ENCODE measurements around the gene DDX23.
"Not testable (repeated sequence)": the region's sequence is repeated elsewhere in the genome, so short reads cannot be mapped to it uniquely, and the experiment has no call there.

DDX23 gene

GRCh38 chr12:48851883-48852733, at the start of gene DDX23:
DDX23 (minus strand) TSS chr12:48852163; CDS start chr12:48845782, 6,381 bp downstream.
- peak; percentile 97 to 99 (median 98) for DNase-seq

- DNase-seq: peak; percentile 20 to 44 (median 38)
Measured at GRCh38 chr12:48901278-48901677, 49.3 kb upstream of the DDX23 start.

DNA sequence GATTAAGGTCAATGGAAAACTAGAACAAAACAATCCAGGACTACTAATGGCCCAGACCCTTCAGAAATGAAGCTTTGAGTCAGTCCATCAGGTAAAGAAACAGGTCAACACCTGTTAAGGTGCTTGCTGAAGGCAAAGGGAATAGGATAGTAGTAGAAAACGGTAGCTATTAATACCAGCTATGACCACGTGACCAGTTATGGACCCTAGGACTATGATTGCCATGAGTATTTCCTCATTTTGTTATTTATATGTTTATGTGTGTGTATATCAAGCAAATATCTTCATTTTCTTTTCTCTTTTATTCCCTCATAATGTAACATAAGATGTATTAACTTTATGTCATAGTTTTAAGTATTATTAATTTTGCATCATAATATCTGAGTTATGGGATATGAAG, 47.7 kb upstream of the DDX23 start:
- DNase-seq: no peak

GRCh38 chr12:48894271-48894670, 42.3 kb upstream of the DDX23 start:
- DNase-seq: no peak

DNA sequence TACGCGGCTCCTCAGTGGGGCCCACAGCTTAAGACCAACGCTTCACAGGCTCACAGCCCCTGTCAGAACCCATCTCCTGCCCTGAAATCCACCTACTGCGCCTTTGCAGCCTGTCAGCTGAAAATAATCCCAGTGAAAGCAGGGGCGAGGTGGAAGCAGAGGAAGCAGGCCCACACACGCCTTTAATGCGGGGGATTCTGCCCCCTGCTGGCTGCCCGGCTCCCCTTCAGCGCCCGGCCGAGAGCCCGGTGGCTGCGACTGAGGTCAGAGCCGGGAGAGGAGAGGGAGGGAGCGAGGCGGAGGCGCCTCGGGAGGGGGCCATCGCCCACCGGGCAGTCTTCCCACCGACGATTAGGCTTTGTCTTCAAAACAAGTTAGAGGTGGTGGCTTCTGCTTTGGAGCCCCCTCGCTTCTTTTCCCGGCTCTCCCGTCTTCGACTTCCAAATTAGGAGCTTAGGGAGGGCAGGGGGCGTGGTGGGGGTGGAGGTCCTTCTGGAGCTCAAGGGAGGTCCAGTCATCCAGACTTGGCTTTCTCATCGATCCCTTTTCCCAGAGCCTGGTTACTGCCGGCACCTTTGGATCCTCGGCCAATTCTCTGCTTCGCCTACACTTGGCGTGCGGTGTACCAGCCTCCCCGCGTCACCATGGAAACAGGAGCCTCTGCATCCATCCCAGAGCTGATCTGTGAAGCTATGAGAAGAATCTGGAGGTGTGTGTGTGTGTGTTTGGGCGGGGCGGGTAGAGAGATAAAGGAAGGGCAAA, 38.9 kb upstream of the DDX23 start:
- peak; percentile 85 to 93 (median 89) for DNase-seq

DNA sequence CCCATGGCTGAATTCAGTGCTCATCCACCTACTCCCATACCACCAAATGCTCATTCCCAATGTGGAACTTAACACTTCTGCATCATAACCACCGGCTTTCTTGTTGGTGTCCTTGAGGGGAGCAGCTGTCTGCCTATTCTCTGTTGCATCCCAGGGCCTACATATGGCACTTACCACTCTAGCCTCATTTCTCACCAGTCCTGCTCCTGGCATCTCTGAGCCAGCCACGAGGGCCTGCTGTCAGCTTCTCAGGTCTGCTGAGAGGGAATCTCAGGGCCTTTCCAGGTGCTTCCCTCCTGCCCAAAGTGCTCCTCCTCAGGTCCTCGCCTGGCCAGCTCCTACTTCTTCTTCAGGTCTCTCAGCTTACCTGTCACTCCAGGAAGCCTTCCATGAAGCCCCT, 37.7 kb upstream of the DDX23 start:
- DNase-seq: no peak

- peak in 1 of 3 donors; percentile 17 for DNase-seq
Measured at GRCh38 chr12:48883305-48884161, 31.6 kb upstream of the DDX23 start.

- DNase-seq: no peak
Measured at GRCh38 chr12:48882972-48883304, 31.0 kb upstream of the DDX23 start.

DNA sequence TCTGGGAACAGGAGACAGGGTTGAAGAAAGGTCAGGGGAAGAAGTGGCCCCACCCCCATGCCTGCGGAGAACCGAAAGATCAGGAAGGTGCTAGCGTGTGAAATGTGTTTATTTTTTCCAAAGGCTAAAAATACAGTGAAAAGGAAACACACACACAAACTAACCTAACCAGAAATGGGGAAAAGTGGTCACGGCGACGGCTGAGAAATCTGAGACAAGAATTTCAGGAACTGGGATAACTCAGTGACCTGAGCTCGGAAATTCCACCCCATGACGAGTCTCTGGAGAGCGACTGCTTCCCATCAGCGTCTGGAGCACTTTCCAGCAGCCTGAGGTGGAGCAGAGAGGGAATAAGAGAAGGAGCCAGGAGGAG, 30.3 kb upstream of the DDX23 start:
- peak; percentile 81 to 92 (median 84) for DNase-seq

GRCh38 chr12:48881686-48882314, 29.8 kb upstream of the DDX23 start:
- DNase-seq: peak in 2 of 3 donors; percentile 36 to 62

- DNase-seq: no peak
Measured at GRCh38 chr12:48880647-48881046, 28.7 kb upstream of the DDX23 start.

- no peak for DNase-seq
Measured at GRCh38 chr12:48878548-48878947, 26.6 kb upstream of the DDX23 start.

DNA sequence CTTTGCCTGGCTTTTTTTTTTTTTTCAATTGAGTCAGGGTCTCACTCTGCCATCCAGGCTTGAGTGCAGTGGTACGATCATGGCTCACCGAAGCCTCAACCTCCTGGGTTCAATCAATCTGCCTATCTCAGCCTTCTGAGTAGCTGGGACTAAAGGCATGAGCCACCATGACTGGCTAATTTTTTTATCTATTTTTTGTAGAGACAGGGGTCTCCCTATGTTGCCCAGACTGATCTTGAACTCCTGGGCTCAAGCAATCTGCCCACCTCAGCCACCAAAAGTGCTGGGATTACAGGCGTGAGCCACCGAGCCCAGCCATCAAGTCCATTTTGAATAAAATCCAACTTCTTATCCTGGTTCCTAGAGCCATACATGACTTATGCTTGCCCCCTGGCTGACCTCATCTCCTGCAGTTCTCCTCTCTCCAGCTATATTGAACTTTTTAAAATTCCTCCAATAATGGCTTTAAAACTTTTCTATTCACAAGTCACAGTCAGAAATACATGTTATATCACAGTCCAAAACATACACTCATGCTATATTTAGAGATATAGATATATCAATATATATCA, 24.1 kb upstream of the DDX23 start:
- DNase-seq: no peak

- not testable (repeated sequence) for DNase-seq
Measured at GRCh38 chr12:48873534-48873933, 21.6 kb upstream of the DDX23 start.

- DNase-seq: peak in 1 of 3 donors; percentile 15
Measured at GRCh38 chr12:48873096-48873495, 21.1 kb upstream of the DDX23 start.

- DNase-seq: no peak
Measured at GRCh38 chr12:48869191-48869590, 17.2 kb upstream of the DDX23 start.

GRCh38 chr12:48868451-48868850, 16.5 kb upstream of the DDX23 start:
- no peak for DNase-seq

DNA sequence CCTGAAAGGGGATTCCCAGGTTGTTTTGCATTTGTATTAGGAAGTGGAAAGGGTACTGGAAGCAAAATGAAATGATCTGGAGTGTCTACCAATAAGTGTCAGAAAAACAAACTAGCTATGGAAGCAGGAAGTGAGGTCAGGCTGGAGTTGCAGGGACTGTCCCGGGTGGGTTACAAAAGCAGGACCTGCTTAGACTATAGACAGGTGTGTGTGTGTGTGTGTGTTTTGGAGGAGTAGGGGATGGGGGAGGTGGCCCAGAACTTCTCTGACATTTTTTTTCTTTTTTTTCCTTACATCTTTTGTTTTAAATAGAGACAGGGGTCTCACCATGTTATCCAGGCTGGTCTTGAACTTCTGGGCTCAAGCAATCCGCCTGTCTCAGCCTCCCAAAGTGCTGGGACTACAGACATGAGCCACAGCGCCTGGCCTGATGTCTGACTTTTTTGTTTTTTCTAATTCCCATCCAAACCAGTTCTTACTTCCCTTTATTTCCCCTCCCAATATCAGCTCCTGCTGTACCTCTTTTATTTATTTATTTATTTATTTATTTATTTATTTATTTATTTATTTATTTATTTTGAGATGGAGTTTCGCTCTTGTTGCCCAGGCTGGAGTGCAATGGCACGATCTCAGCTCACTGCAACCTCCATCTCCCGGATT, 14.2 kb upstream of the DDX23 start:
- no peak for DNase-seq

DNA sequence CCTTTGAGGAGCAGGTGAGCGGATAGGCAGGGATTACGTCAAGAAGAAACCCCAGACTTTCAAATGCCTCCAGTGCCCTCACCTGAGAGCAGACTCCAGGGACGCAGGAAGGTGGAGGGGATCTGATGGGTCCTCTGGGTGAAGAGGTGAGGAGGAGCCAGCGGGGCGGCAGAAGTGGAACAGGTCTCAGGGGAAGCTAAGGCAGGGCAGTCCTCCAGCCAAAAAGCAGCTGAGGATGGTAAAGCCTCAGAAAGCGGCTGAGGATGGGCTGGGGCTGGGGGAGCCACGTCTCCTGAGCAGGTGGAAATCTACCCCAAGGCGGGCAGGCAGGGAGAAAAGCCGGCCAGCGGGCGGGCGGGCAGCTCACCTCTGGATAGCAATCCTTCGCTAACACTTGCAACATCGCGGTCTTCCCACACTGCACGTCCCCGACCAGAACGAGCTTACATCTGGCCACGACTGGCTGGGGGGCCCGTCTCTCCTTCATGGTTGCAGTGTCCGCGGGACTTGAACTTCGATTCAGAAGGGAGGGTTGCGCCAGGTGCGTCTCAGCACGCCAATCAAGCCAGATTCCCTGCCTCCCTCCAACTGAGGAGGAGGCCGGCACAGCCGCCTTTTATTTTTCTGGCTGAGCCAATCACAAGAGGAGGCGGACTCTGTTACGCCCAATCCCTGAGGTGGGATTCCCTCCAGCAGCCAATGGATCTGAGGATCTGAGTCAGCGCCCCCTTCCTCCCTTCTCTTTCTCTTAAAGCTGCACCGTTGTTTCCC, 13.5 kb upstream of the DDX23 start, which contains the start of gene RND1:
TSS of gene RND1 (minus strand) at position 590 of the 771 bp plus-strand sequence. CDS start at position 487, 103 bp downstream.
- DNase-seq: peak; percentile 96 to 99 (median 97)

GRCh38 chr12:48863291-48863690, 11.3 kb upstream of the DDX23 start:
- no peak for DNase-seq

DNA sequence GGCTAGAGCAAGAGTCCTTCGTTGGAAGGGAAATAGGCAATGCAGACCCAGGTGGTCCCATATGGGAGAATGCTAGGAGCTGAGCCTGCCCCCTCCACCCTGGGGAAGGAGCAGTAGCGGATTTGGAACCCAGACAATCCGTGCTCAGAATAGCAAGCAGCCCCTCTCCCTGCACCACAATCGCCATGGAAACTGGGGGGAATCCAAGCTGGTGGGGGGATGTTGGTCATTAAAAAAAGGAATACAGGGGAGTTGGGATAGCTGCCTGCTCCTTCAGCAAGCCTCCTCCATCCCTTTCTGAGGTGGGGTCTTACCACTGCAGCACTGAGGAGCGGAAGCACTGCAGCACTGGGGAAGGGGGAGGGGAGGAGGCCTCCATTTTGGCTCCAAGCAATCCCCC, 10.8 kb upstream of the DDX23 start:
- no peak for DNase-seq
